Measurements from ENCODE around the gene YPEL2.

YPEL2 gene

GRCh38 chr17:59355030-59355701 lies 23.7 kb downstream of the YPEL2 start:
- no peak overlapping the region for H3K4me2 ChIP-seq (ENCODE audit: low read length)
- H3K18ac ChIP-seq (ENCODE audit: low read length) = no peak overlapping the region
- H3K27ac ChIP-seq (ENCODE audit: low read depth, low read length) = no peak overlapping the region
- no peak overlapping the region for H2BK5ac ChIP-seq (ENCODE audit: low read depth, low read length, poor library complexity)
- H3K4ac ChIP-seq (ENCODE audit: low read depth, low read length) = no peak overlapping the region
- H3K4me1 ChIP-seq (ENCODE audit: control insufficient read depth in 1 of 2, insufficient read depth in 2 of 2, low read length in 2 of 2) = peaks cover 19 to 26% of the 10 kb centered on the region in 2 experiments
- H4K8ac ChIP-seq (ENCODE audit: low read depth, low read length) = no peak overlapping the region
- H2BK120ac ChIP-seq (ENCODE audit: insufficient read depth, low read length, poor library complexity) = no peak overlapping the region
- H2AFZ ChIP-seq (ENCODE audit: insufficient read depth, low read length, poor library complexity) = no peak overlapping the region
- no peak for DNase-seq
- H3K27me3 ChIP-seq (ENCODE audit: insufficient read depth, low read length) = no peaks in the 10 kb centered on the region
- H3K9me3 ChIP-seq (ENCODE audit: insufficient read depth, low read depth, low read length) = peaks cover 2% of the 10 kb centered on the region
- no peak overlapping the region for H4K12ac ChIP-seq (ENCODE audit: low read depth, low read length)
- peaks cover 5% of the 10 kb centered on the region for H3K79me2 ChIP-seq (ENCODE audit: control insufficient read depth, insufficient read depth, low read length, poor library complexity)
- H3K4me3 ChIP-seq (ENCODE audit: low read depth, low read length) = no peak overlapping the region
- no peak overlapping the region for H3K23ac ChIP-seq (ENCODE audit: low read length)
- H3K36me3 ChIP-seq (ENCODE audit: control insufficient read depth in 1 of 2, insufficient read depth in 2 of 2, low read length in 2 of 2) = peaks cover 11 to 19% of the 10 kb centered on the region in 2 experiments
- H3K79me1 ChIP-seq (ENCODE audit: low read length) = peaks cover 10% of the 10 kb centered on the region
- no peak overlapping the region for H3K9ac ChIP-seq (ENCODE audit: low read length)
- peak overlapping the region; percentile 29 for H2BK12ac ChIP-seq (ENCODE audit: low read length)
- no peak overlapping the region for H3K14ac ChIP-seq (ENCODE audit: low read length)
- no CpG with 5 or more reads among the region's 4 CpGs for WGBS (ENCODE audit: extremely low coverage, insufficient coverage, insufficient read length)
- H2AK5ac ChIP-seq (ENCODE audit: low read length) = no peak overlapping the region
- H4K91ac ChIP-seq (ENCODE audit: low read depth, low read length) = no peak overlapping the region

- H3K18ac ChIP-seq (ENCODE audit: low read length) = no peak overlapping the region
- no peak overlapping the region for H2AK5ac ChIP-seq (ENCODE audit: low read length)
- no peaks in the 10 kb centered on the region for H3K27me3 ChIP-seq (ENCODE audit: insufficient read depth, low read length)
- no peak overlapping the region for H4K8ac ChIP-seq (ENCODE audit: low read depth, low read length)
- peaks cover 8% of the 10 kb centered on the region for H3K79me1 ChIP-seq (ENCODE audit: low read length)
- no peak overlapping the region for H3K9ac ChIP-seq (ENCODE audit: low read length)
- H3K14ac ChIP-seq (ENCODE audit: low read length) = no peak overlapping the region
- H3K79me2 ChIP-seq (ENCODE audit: control insufficient read depth, insufficient read depth, low read length, poor library complexity) = peaks cover 5% of the 10 kb centered on the region
- no peak for DNase-seq
- no peak overlapping the region for H3K4ac ChIP-seq (ENCODE audit: low read depth, low read length)
- peaks cover 11 to 19% of the 10 kb centered on the region in 2 experiments for H3K36me3 ChIP-seq (ENCODE audit: control insufficient read depth in 1 of 2, insufficient read depth in 2 of 2, low read length in 2 of 2)
- peaks cover 2% of the 10 kb centered on the region for H3K9me3 ChIP-seq (ENCODE audit: insufficient read depth, low read depth, low read length)
- no peak overlapping the region for H3K4me3 ChIP-seq (ENCODE audit: low read depth, low read length)
- no peak overlapping the region for H2BK5ac ChIP-seq (ENCODE audit: low read depth, low read length, poor library complexity)
- H4K12ac ChIP-seq (ENCODE audit: low read depth, low read length) = no peak overlapping the region
- peaks cover 17 to 24% of the 10 kb centered on the region in 2 experiments for H3K4me1 ChIP-seq (ENCODE audit: control insufficient read depth in 1 of 2, insufficient read depth in 2 of 2, low read length in 2 of 2)
- H3K4me2 ChIP-seq (ENCODE audit: low read length) = no peak overlapping the region
- H3K23ac ChIP-seq (ENCODE audit: low read length) = no peak overlapping the region
- no peak overlapping the region for H2BK120ac ChIP-seq (ENCODE audit: insufficient read depth, low read length, poor library complexity)
- no CpG with 5 or more reads among the region's 4 CpGs for WGBS (ENCODE audit: extremely low coverage, insufficient coverage, insufficient read length)
- no peak overlapping the region for H4K91ac ChIP-seq (ENCODE audit: low read depth, low read length)
- H3K27ac ChIP-seq (ENCODE audit: low read depth, low read length) = no peak overlapping the region
- no peak overlapping the region for H2AFZ ChIP-seq (ENCODE audit: insufficient read depth, low read length, poor library complexity)
- H2BK12ac ChIP-seq (ENCODE audit: low read length) = no peak overlapping the region
These were observed 24.4 kb downstream of the YPEL2 start for GRCh38 chr17:59355702-59356325.

DNA sequence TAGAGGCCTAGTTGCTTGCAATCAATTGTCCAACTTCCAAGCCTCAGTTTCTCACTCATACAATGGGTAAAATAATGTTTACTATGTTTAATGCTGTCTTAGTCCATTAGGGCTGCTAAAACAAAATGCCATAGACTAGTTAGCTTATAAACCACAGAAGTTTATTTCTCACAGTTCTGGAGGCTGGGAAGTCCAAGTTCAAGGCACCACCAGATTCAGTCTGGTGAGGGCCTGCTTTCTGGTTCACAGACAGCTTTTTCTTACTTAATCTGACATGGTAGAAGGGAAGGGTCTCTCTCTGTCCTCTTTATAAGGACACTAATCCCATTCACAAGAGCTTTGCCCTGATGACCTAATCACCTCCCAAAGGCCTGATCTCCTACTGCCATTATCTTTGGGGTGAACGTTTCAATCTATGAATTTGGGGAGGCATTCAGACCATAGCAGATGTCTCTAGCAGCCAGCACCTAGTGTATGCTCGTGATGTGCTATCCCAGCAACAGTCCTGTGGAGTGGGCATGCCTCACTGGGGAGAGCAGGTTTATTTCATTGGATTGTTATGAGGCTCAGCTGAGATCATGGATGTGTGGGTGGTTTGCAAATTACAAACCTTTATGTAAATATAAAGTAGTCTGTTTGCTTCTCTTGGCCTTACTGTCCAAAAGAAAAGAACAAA lies 25.2 kb downstream of the YPEL2 start:
- Histone ChIP-seq H3K14ac (ENCODE audit: low read length) (no peak overlapping the region), H3K18ac (ENCODE audit: low read length) (no peak overlapping the region), H4K8ac (ENCODE audit: low read depth, low read length) (no peak overlapping the region), H3K9ac (ENCODE audit: low read length) (peak overlapping the region; percentile 5), H3K27ac (ENCODE audit: low read depth, low read length) (peak overlapping the region; percentile 35), H3K4me1 (ENCODE audit: control insufficient read depth in 1 of 2, insufficient read depth in 2 of 2, low read length in 2 of 2) (peaks cover 17 to 22% of the 10 kb centered on the region in 2 experiments), H3K4me3 (ENCODE audit: low read depth, low read length) (no peak overlapping the region), H2BK12ac (ENCODE audit: low read length) (peak overlapping the region; percentile 74), H3K23ac (ENCODE audit: low read length) (no peak overlapping the region), H3K79me1 (ENCODE audit: low read length) (peaks cover 6% of the 10 kb centered on the region), H3K4ac (ENCODE audit: low read depth, low read length) (no peak overlapping the region), H2AK5ac (ENCODE audit: low read length) (no peak overlapping the region), H4K91ac (ENCODE audit: low read depth, low read length) (no peak overlapping the region), H3K9me3 (ENCODE audit: insufficient read depth, low read depth, low read length) (peaks cover 2% of the 10 kb centered on the region), H3K27me3 (ENCODE audit: insufficient read depth, low read length) (no peaks in the 10 kb centered on the region), H3K4me2 (ENCODE audit: low read length) (no peak overlapping the region), H2BK120ac (ENCODE audit: insufficient read depth, low read length, poor library complexity) (no peak overlapping the region), H3K36me3 (ENCODE audit: control insufficient read depth in 1 of 2, insufficient read depth in 2 of 2, low read length in 2 of 2) (peaks cover 13 to 19% of the 10 kb centered on the region in 2 experiments), H2AFZ (ENCODE audit: insufficient read depth, low read length, poor library complexity) (no peak overlapping the region), H4K12ac (ENCODE audit: low read depth, low read length) (no peak overlapping the region), H3K79me2 (ENCODE audit: control insufficient read depth, insufficient read depth, low read length, poor library complexity) (peaks cover 4% of the 10 kb centered on the region), H2BK5ac (ENCODE audit: low read depth, low read length, poor library complexity) (no peak overlapping the region)
- DNase-seq = no peak
- no CpG with 5 or more reads among the region's 2 CpGs for WGBS (ENCODE audit: extremely low coverage, insufficient coverage, insufficient read length)

DNA sequence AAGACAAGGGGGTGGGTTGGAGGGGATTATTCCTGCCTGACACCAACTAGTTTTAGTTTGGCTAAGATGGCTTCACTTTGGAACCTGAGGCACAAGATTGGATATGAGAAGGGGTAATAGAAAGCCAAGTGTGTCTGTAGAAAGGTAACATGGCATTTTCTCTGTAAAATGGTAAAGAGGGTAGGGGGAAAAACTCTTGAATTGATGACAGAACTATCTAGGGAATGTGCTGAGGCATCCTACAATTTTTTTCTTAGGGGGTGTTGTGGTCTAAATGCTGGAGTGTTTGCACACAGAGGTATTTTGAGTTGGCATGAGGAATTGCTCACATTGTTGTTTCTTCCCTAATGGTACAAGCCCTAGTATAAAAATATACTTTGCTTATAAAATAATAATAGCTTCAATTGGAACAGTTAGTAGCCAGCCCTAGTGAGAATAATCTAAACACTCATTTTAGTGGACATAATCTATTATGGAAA lies 25.8 kb downstream of the YPEL2 start:
- Histone ChIP-seq H3K4me2 (ENCODE audit: low read length) (no peak overlapping the region), H2BK5ac (ENCODE audit: low read depth, low read length, poor library complexity) (no peak overlapping the region), H3K9me3 (ENCODE audit: insufficient read depth, low read depth, low read length) (peaks cover 2% of the 10 kb centered on the region), H3K79me1 (ENCODE audit: low read length) (peaks cover 3% of the 10 kb centered on the region), H3K4ac (ENCODE audit: low read depth, low read length) (no peak overlapping the region), H3K4me1 (ENCODE audit: control insufficient read depth in 1 of 2, insufficient read depth in 2 of 2, low read length in 2 of 2) (peaks cover 17 to 23% of the 10 kb centered on the region in 2 experiments), H2AFZ (ENCODE audit: insufficient read depth, low read length, poor library complexity) (no peak overlapping the region), H3K79me2 (ENCODE audit: control insufficient read depth, insufficient read depth, low read length, poor library complexity) (peaks cover 3% of the 10 kb centered on the region), H3K27ac (ENCODE audit: low read depth, low read length) (peak overlapping the region; percentile 35), H2BK12ac (ENCODE audit: low read length) (no peak overlapping the region), H3K14ac (ENCODE audit: low read length) (no peak overlapping the region), H3K18ac (ENCODE audit: low read length) (no peak overlapping the region), H2BK120ac (ENCODE audit: insufficient read depth, low read length, poor library complexity) (no peak overlapping the region), H3K23ac (ENCODE audit: low read length) (no peak overlapping the region), H3K9ac (ENCODE audit: low read length) (no peak overlapping the region), H3K36me3 (ENCODE audit: control insufficient read depth in 1 of 2, insufficient read depth in 2 of 2, low read length in 2 of 2) (peaks cover 13 to 21% of the 10 kb centered on the region in 2 experiments), H3K27me3 (ENCODE audit: insufficient read depth, low read length) (no peaks in the 10 kb centered on the region), H4K12ac (ENCODE audit: low read depth, low read length) (no peak overlapping the region), H3K4me3 (ENCODE audit: low read depth, low read length) (no peak overlapping the region), H4K91ac (ENCODE audit: low read depth, low read length) (no peak overlapping the region), H2AK5ac (ENCODE audit: low read length) (no peak overlapping the region), H4K8ac (ENCODE audit: low read depth, low read length) (no peak overlapping the region)
- DNase-seq = no peak
